ENCODE results near the gene ENKUR. TPM values are rescaled to one million over a fixed set of nuclear protein-coding genes. Genes with fewer than 3 reads are reported as not detected.
A peak's percentile ranks its signal among the peaks of the same experiment; 100 is the strongest.

The ENKUR gene
- 1 to 10 TPM in 1 of 2 donors, not detected in 1; 1.1 TPM for total RNA-seq

DNA sequence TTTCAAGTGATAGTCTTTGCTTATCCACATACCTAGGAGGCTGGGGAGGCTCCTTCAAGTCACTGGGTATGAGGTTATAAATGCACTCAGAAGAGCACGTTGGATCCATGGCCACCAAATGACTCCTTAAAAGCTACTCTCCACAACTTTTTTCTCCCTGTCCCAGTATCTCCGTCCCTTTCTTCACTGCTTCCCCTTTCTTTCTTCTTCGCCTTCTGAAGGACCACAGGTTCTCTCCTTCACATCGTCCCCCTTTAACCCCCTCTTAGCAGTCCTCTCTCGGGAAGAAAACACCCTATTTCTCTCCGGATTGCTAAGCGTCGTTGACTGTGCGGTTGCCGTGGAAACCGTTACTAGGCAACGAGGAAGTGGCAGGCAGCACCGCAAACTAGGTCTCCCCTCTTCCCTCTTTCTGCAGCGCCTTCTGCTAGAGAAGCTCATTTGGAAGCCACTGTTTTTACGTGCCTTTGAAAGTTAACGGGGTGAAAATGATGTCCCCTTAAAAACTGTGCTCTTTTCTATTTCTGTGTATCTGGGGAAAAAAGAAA, at the start of gene ENKUR:
Gene ENKUR, minus strand, starts transcription at position 331 of the 548 bp plus-strand sequence. Its CDS starts 222 bp downstream, at position 109.
- Histone ChIP-seq H3K27me3 (replicated peaks; ENCODE audit: insufficient read depth) (no peaks in the 10 kb centered on the region), H3K4me1 (ENCODE audit: control insufficient read depth in 1 of 2, low read depth in 2 of 2) (peaks cover 0 to 21% of the 10 kb centered on the region in 2 donors), H3K27ac (peak within 1 kb of the TSS; percentile 86 to 91), H3K36me3 (no peaks in the 10 kb centered on the region), H3K9me3 (no peaks in the 10 kb centered on the region), H3K4me3 (peak within 1 kb of the TSS; percentile 82)
- TF ChIP-seq, protein P1, sequence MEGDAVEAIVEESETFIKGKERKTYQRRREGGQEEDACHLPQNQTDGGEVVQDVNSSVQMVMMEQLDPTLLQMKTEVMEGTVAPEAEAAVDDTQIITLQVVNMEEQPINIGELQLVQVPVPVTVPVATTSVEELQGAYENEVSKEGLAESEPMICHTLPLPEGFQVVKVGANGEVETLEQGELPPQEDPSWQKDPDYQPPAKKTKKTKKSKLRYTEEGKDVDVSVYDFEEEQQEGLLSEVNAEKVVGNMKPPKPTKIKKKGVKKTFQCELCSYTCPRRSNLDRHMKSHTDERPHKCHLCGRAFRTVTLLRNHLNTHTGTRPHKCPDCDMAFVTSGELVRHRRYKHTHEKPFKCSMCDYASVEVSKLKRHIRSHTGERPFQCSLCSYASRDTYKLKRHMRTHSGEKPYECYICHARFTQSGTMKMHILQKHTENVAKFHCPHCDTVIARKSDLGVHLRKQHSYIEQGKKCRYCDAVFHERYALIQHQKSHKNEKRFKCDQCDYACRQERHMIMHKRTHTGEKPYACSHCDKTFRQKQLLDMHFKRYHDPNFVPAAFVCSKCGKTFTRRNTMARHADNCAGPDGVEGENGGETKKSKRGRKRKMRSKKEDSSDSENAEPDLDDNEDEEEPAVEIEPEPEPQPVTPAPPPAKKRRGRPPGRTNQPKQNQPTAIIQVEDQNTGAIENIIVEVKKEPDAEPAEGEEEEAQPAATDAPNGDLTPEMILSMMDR (IDR thresholded peaks at IDR 0.05) = no peak
- DNase-seq (ENCODE audit: low spot score) (peak; percentile 90), ATAC-seq (ENCODE audit: insufficient number of reproducible peaks, low FRiP score, low read depth) (peak; percentile 78)

DNA sequence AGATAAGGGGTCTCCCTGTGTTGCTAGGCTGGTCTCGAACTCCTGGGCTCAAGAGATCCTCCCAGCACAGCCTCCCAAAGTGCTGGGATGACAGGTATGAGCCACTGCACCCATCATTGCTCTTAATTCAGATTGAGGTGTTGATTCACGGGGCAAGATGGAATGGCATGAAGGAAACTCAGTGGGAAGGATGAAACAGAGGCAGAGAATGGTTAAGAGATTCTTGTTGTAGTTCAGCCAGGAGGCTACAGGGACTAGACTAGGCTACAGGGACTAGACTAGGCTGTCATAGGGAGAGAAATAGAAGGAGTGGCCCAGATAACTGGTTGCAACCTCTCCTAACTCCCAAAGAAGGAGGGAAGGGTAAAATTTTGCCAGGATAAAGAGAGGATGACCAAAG, 48.4 kb upstream of the ENKUR start:
- H3K27ac ChIP-seq = no peak overlapping the region

GRCh38 chr10:25063644-25064043, 47.7 kb upstream of the ENKUR start:
- Histone ChIP-seq H3K9me3 (no peaks in the 10 kb centered on the region), H3K27me3 (replicated peaks; ENCODE audit: insufficient read depth) (no peaks in the 10 kb centered on the region), H3K4me3 (no peak overlapping the region), H3K4me1 (ENCODE audit: control insufficient read depth in 1 of 2, low read depth in 2 of 2) (peaks cover 17 to 36% of the 10 kb centered on the region in 2 donors), H3K36me3 (no peaks in the 10 kb centered on the region), H3K27ac (no peak overlapping the region)
- ATAC-seq (ENCODE audit: insufficient number of reproducible peaks, low FRiP score, low read depth) (no peak), DNase-seq (ENCODE audit: low spot score) (no peak)
- TF ChIP-seq, protein P1 (IDR thresholded peaks at IDR 0.05) = no peak

More for the DNA sequence above, 48.4 kb upstream of the ENKUR start:
- Histone ChIP-seq H3K36me3 (no peaks in the 10 kb centered on the region), H3K4me1 (ENCODE audit: control insufficient read depth in 1 of 2, low read depth in 2 of 2) (peaks cover 17 to 36% of the 10 kb centered on the region in 2 donors), H3K4me3 (no peak overlapping the region), H3K9me3 (no peaks in the 10 kb centered on the region), H3K27me3 (replicated peaks; ENCODE audit: insufficient read depth) (no peaks in the 10 kb centered on the region)
- no peak for ATAC-seq (ENCODE audit: insufficient number of reproducible peaks, low FRiP score, low read depth)
- no peak for DNase-seq (ENCODE audit: low spot score)
- TF ChIP-seq, protein P1 (IDR thresholded peaks at IDR 0.05) = no peak

- Histone ChIP-seq H3K27me3 (replicated peaks; ENCODE audit: insufficient read depth) (no peaks in the 10 kb centered on the region), H3K9me3 (no peaks in the 10 kb centered on the region), H3K36me3 (no peaks in the 10 kb centered on the region), H3K4me1 (ENCODE audit: control insufficient read depth in 1 of 2, low read depth in 2 of 2) (peaks cover 17 to 36% of the 10 kb centered on the region in 2 donors), H3K4me3 (no peak overlapping the region), H3K27ac (peak overlapping the region; percentile 75 to 93)
- TF ChIP-seq, protein P1 (IDR thresholded peaks at IDR 0.05) = no peak
- ATAC-seq (ENCODE audit: insufficient number of reproducible peaks, low FRiP score, low read depth) (no peak), DNase-seq (ENCODE audit: low spot score) (no peak)
These were observed 47.2 kb upstream of the ENKUR start for GRCh38 chr10:25063157-25063556.

- DNase-seq (ENCODE audit: low spot score) = no peak
- ATAC-seq (ENCODE audit: insufficient number of reproducible peaks, low FRiP score, low read depth) = no peak
- H3K4me1 ChIP-seq (ENCODE audit: control insufficient read depth in 1 of 2, low read depth in 2 of 2) = peaks cover 17 to 36% of the 10 kb centered on the region in 2 donors
- no peaks in the 10 kb centered on the region for H3K9me3 ChIP-seq
- H3K4me3 ChIP-seq = peak overlapping the region; percentile 60
- peak overlapping the region; percentile 75 to 93 for H3K27ac ChIP-seq
- H3K36me3 ChIP-seq = no peaks in the 10 kb centered on the region
- H3K27me3 ChIP-seq (replicated peaks; ENCODE audit: insufficient read depth) = no peaks in the 10 kb centered on the region
- TF ChIP-seq, protein P1 (IDR thresholded peaks at IDR 0.05) = no peak
These were observed 45.9 kb upstream of the ENKUR start for GRCh38 chr10:25061711-25062449.

Data from thoracic aorta (tissue), 2 donors.